Ovary (tissue), 9 donors: Measurements from ENCODE around the gene LRFN2. TPM values are rescaled to one million over a fixed set of nuclear protein-coding genes. Genes with fewer than 3 reads are reported as not detected.

Experiments used
- DNase-seq, 5 donors: peaks; one replicate each; pipeline ENCODE4 v3.0.0-alpha.2; 2019 to 2020
- H3K27ac ChIP-seq, 2 donors: fragments of 200-600 bp; one replicate each; pipeline versions ENCODE4 v1.5.1 to v1.8.0; 2019 to 2022
- H3K27me3 ChIP-seq: fragments of 200-600 bp; one replicate; pipeline ENCODE4 v1.8.0; 2022
- H3K36me3 ChIP-seq: fragments of 200-600 bp; sonication (generic); one replicate; pipeline ENCODE4 v1.5.1; 2019
- H3K4me1 ChIP-seq: one replicate; pipeline ENCODE4 v1.8.1; 2013; ENCODE audit warnings: mild to moderate bottlenecking, moderate library complexity; ENCODE audit not compliant: insufficient read depth
- H3K4me3 ChIP-seq: fragments of 200-600 bp; sonication (generic); one replicate; pipeline ENCODE4 v1.5.1; 2017
- H3K9me3 ChIP-seq, 2 donors: fragments of 200-600 bp in 1 of 2; sonication (generic) in 1 of 2; one replicate each; pipeline versions ENCODE4 v1.5.1 to v1.8.1; 2013 to 2019; ENCODE audit warnings: mild to moderate bottlenecking in 1 of 2, moderate library complexity in 1 of 2
- EP300 ChIP-seq: sonication (generic); formaldehyde crosslinking; IDR thresholded peaks from one replicate; pipeline ENCODE4 v1.6.1; 2017; ENCODE audit warnings: antibody characterized with exemption
- POLR2A ChIP-seq: fragments of 450-650 bp; IDR thresholded peaks from one replicate; pipeline ENCODE4 v1.6.1; 2017; ENCODE audit warnings: antibody characterized with exemption, mild to moderate bottlenecking, moderate library complexity
- WGBS, 3 donors: extraction: QIAGEN DNeasy Blood & Tissue Kit in 1 of 3; methylation state at CpG; one replicate each; pipeline versions ENCODE4 v1.1.5 to v1.1.7; 2013 to 2017; 5-methylcytosine and 5-hydroxymethylcytosine counted together
- intact Hi-C, 4 donors: fragments of 100-400 bp; cut with DNase I; formaldehyde crosslinking; loops; one replicate each; pipeline versions ENCODE4 v1.11.0 to v1.15.1; 2022 to 2023
- polyA plus RNA-seq, 2 donors: library from polyadenylated mRNA; stranded (reverse); fragments of 200-250 nt in 1 of 2; fragments of 350-450 nt in 1 of 2; fragmentation: Illumina TruSeq in 1 of 2; extraction: RNeasy Lipid Tissue Mini Kit (QIAGEN cat#74804) in 1 of 2; gene quantifications; one replicate each; pipeline ENCODE4 v1.2.3, GENCODE V29; 2013 to 2014
- total RNA-seq, 7 donors: library from RNA; depleted of rRNA in 2 of 7; stranded (reverse); fragments of >200 nt in 2 of 7; fragmentation: NEBNext Ultra II Directional in 3 of 7; extraction: Animal tissue kit (Norgen Biotek cat#: 25700) in 3 of 7; gene quantifications; one replicate each; pipeline versions ENCODE4 v1.1.0 to v1.2.4, GENCODE V29; 2016 to 2023
- TF ChIP-seq, protein P1 (sequence below), 3 donors: fragments of 450-650 bp in 2 of 3; fragments of 200-600 bp in 1 of 3; IDR thresholded peaks; one replicate each; pipeline versions ENCODE4 v1.5.1 to v1.8.0; 2016 to 2022; ENCODE audit warnings: antibody characterized with exemption in 3 of 3, mild to moderate bottlenecking in 1 of 3
- donor health status: DM: no; HTN: no; CAD: no; lungs with moderate emphysema.
- donor health status: DM: no; HTN: no; CAD: no.
- donor health status: Bipolar disorder and iron deficiency.
- donor health status: DM: yes; HTN: yes; CAD: no.
- donor health status: DM: no; HTN: no; CAD: no.
- donor health status: DM: yes; HTN: yes; CAD: no.

LRFN2 gene
- total and polyA plus RNA-seq, 9 donors: 0.10 to 2.2 (median 0.66) TPM

DNA sequence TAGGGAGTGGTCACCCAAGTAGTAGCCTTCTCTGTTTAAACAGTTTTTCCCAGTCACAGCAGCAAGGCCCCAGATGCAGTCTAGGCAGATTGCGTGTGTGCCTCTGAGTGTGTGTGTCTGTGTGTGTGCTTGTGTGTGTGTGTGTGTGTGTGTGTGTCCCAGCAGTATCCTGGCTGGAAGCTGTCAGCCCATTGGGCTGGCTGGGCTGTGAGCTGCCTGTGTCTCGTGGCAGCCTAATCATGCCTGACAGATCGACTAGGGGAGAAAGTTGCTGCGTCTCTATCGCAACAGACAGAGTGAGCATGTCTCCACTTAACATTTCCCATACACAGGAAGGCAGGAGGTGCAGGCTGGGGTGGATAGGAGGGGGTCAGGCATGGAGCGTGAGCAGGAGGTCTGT, 42.9 kb upstream of the LRFN2 start:
- H3K4me1 ChIP-seq: no peaks in the 10 kb centered on the region
- H3K9me3 ChIP-seq: no peaks in the 10 kb centered on the region
- H3K36me3 ChIP-seq: no peaks in the 10 kb centered on the region
- H3K27ac ChIP-seq: no peak overlapping the region
- H3K27me3 ChIP-seq: no peaks in the 10 kb centered on the region
- intact Hi-C loops: no loop called here
- no peak for TF ChIP-seq POLR2A
- TF ChIP-seq EP300: no peak
- TF ChIP-seq, protein P1, sequence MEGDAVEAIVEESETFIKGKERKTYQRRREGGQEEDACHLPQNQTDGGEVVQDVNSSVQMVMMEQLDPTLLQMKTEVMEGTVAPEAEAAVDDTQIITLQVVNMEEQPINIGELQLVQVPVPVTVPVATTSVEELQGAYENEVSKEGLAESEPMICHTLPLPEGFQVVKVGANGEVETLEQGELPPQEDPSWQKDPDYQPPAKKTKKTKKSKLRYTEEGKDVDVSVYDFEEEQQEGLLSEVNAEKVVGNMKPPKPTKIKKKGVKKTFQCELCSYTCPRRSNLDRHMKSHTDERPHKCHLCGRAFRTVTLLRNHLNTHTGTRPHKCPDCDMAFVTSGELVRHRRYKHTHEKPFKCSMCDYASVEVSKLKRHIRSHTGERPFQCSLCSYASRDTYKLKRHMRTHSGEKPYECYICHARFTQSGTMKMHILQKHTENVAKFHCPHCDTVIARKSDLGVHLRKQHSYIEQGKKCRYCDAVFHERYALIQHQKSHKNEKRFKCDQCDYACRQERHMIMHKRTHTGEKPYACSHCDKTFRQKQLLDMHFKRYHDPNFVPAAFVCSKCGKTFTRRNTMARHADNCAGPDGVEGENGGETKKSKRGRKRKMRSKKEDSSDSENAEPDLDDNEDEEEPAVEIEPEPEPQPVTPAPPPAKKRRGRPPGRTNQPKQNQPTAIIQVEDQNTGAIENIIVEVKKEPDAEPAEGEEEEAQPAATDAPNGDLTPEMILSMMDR (IDR thresholded peaks at IDR 0.05): no peak
- WGBS, 3 donors: 49 to 63% (median 55%) methylated on average over 6 of the region's 6 CpGs
- no peak for DNase-seq
- H3K4me3 ChIP-seq: no peak overlapping the region

GRCh38 chr6:40629463-40629862, 42.3 kb upstream of the LRFN2 start:
- Histone ChIP-seq H3K4me1 (no peaks in the 10 kb centered on the region), H3K36me3 (no peaks in the 10 kb centered on the region), H3K27ac (no peak overlapping the region), H3K4me3 (no peak overlapping the region), H3K9me3 (no peaks in the 10 kb centered on the region), H3K27me3 (no peaks in the 10 kb centered on the region)
- 92 to 94% (median 93%) methylated on average over 6 of the region's 6 CpGs for WGBS, 3 donors
- TF ChIP-seq, protein P1 (IDR thresholded peaks at IDR 0.05): no peak
- TF ChIP-seq EP300 (no peak), POLR2A (no peak)
- DNase-seq: no peak
- intact Hi-C loops: no loop called here

DNA sequence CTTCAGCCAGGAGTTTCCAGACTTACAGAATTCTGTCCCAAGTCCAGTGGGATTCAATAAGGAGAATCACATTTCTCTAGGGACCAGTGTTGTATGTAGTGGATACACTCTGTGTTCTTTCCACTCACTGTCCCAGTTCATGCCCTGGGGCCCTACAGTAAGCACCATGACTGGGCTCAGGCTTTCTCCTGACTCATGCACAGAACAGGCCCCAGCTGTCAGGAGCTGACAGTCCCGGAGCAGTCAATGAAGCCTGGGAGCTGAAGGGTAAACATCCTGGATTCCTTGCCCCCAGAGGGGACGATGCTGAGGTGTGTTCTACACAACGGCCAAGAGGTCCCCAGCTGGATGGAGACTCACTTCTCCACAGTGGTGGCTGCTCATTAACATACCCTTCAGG, 40.2 kb upstream of the LRFN2 start:
- Histone ChIP-seq H3K9me3 (no peaks in the 10 kb centered on the region), H3K4me1 (no peaks in the 10 kb centered on the region), H3K4me3 (no peak overlapping the region), H3K36me3 (no peaks in the 10 kb centered on the region), H3K27ac (no peak overlapping the region), H3K27me3 (no peaks in the 10 kb centered on the region)
- no peak for DNase-seq
- TF ChIP-seq EP300: no peak
- no peak for TF ChIP-seq POLR2A
- TF ChIP-seq, protein P1 (IDR thresholded peaks at IDR 0.05): no peak
- WGBS, 3 donors: 42 to 59% (median 51%) methylated on average over 3 of the region's 3 CpGs
- intact Hi-C loops: no loop called here

DNA sequence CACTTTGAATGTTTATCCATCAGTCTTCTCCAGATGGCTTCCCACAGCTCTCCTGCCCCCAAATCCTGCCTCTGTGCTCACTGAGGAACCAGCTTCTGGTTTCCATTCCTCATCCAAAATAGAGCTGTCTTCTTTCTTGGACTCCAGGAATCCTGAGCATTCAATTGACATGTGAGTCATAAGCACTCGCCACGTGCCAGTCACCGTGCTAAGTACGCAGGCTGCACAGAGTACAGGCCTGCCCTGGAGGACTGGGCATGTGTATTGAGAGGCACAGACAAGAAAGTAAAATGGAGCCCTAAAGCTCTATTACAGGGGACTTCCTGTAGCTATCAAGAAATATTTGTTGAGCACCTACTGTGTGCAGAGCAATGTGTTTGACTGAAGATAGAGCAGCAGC, 39.7 kb upstream of the LRFN2 start:
- no peaks in the 10 kb centered on the region for H3K36me3 ChIP-seq
- no peaks in the 10 kb centered on the region for H3K9me3 ChIP-seq
- no peaks in the 10 kb centered on the region for H3K4me1 ChIP-seq
- WGBS, 3 donors: 87 to 96% (median 91%) methylated on average over 4 of the region's 4 CpGs
- intact Hi-C loops: no loop called here
- H3K27ac ChIP-seq: no peak overlapping the region
- no peak overlapping the region for H3K4me3 ChIP-seq
- DNase-seq: no peak
- TF ChIP-seq EP300 (no peak), POLR2A (no peak)
- TF ChIP-seq, protein P1 (IDR thresholded peaks at IDR 0.05): no peak
- no peaks in the 10 kb centered on the region for H3K27me3 ChIP-seq

GRCh38 chr6:40623932-40624331, 36.8 kb upstream of the LRFN2 start:
- H3K9me3 ChIP-seq: no peaks in the 10 kb centered on the region
- DNase-seq: no peak
- no peak overlapping the region for H3K4me3 ChIP-seq
- 51 to 71% (median 61%) methylated on average over 3 of the region's 3 CpGs for WGBS, 3 donors
- H3K27ac ChIP-seq: no peak overlapping the region
- H3K27me3 ChIP-seq: no peaks in the 10 kb centered on the region
- intact Hi-C loops: no loop called here
- H3K4me1 ChIP-seq: no peaks in the 10 kb centered on the region
- TF ChIP-seq EP300: no peak
- TF ChIP-seq, protein P1 (IDR thresholded peaks at IDR 0.05): no peak
- TF ChIP-seq POLR2A: no peak
- H3K36me3 ChIP-seq: no peaks in the 10 kb centered on the region
